HCT116 (cell line): ENCODE data around the gene ZNF536. TPM values are rescaled to one million over a fixed set of nuclear protein-coding genes. Genes with fewer than 3 reads are reported as not detected.

Experiments used
- ATAC-seq: fragments of 200-7000 bp; cut with Tn5 transposase; 2 replicates; pipeline ENCODE4 v1.9.1; 2020; ENCODE audit warnings: mild to moderate bottlenecking, moderate library complexity
- BruUV-seq: library from RNA; stranded (reverse); fragments of 400-500 nt; replicated peaks from 2 replicates; lab custom pipeline; 2021; lab: Mats Ljungman, UMichigan
- CTCF ChIA-PET: fragments of 300-600 bp; sonication (Branson Sonifier 250); formaldehyde crosslinking; loops from one replicate; lab custom pipeline; 2021; ENCODE audit warnings: antibody characterized with exemption; lab: Charles Lee
- POLR2A ChIA-PET: fragments of 300-600, 350-600 bp; sonication (Branson Sonifier 250); formaldehyde crosslinking; loops from one replicate; lab custom pipeline; 2021; ENCODE audit warnings: antibody characterized with exemption; lab: Charles Lee
- RAD21 ChIA-PET, 2 experiments: fragments of 300-600 bp; sonication (Branson Sonifier 250); formaldehyde crosslinking; loops; one replicate each; lab custom pipeline; 2023; ENCODE audit warnings: low total read pairs in 2 of 2; ENCODE audit not compliant: uncharacterized antibody in 2 of 2, unreplicated experiment in 2 of 2, low non-redundant PET in 1 of 2; lab: Charles Lee
- DNase-seq: peaks from one replicate; pipeline ENCODE4 v3.0.0-alpha.2; 2010; ENCODE audit warnings: low read depth, low spot score
- H2AFZ ChIP-seq: fragments of 200-600 bp; shearing (Covaris generic), sonication (generic); 2 replicates; pipeline ENCODE4 v1.6.1; 2017; ENCODE audit warnings: low read depth, mixed run types, mixed read lengths, antibody characterized with exemption, low read length; ENCODE audit not compliant: poor library complexity, severe bottlenecking
- H3K27ac ChIP-seq: 2 replicates; pipeline ENCODE4 v1.5.1; 2012; ENCODE audit warnings: low read depth, low read length
- H3K27me3 ChIP-seq: fragments of 200-600 bp; sonication (generic); 2 replicates; pipeline ENCODE4 v1.6.1; 2016; ENCODE audit warnings: mixed run types, low read length, mixed read lengths; ENCODE audit not compliant: insufficient read depth
- H3K36me3 ChIP-seq, 2 experiments: fragments of 200-500 bp in 1 of 2; fragments of 200-600 bp in 1 of 2; sonication (Bioruptor generic) in 1 of 2; sonication (generic) in 1 of 2; 2 replicates each; pipeline versions ENCODE4 v1.5.1 to v1.6.1; 2014 to 2016; ENCODE audit warnings: low read length in 2 of 2, inconsistent platforms in 1 of 2, mixed read lengths in 1 of 2, mixed run types in 1 of 2; ENCODE audit not compliant: insufficient read depth in 2 of 2, control insufficient read depth in 1 of 2
- H3K4me1 ChIP-seq, 2 experiments: fragments of 200-600 bp in 1 of 2; sonication (generic) in 1 of 2; 2 replicates each; pipeline versions ENCODE4 v1.5.1 to v1.6.1; 2012 to 2017; ENCODE audit warnings: low read length in 2 of 2, inconsistent platforms in 1 of 2, mild to moderate bottlenecking in 1 of 2, mixed read lengths in 1 of 2, mixed run types in 1 of 2, moderate library complexity in 1 of 2; ENCODE audit not compliant: insufficient read depth in 2 of 2, control insufficient read depth in 1 of 2
- H3K4me2 ChIP-seq: fragments of 200-600 bp; sonication (generic); 2 replicates; pipeline ENCODE4 v1.6.1; 2017; ENCODE audit warnings: mixed run types, low read length, mixed read lengths
- H3K4me3 ChIP-seq, 2 experiments: fragments of 200-600 bp in 1 of 2; sonication (generic) in 1 of 2; replicated peaks in 1 of 2; 2 replicates each; pipeline ENCODE4 v1.5.1; 2011 to 2016; ENCODE audit warnings: low read length in 2 of 2, control low read depth in 1 of 2, low read depth in 1 of 2, mild to moderate bottlenecking in 1 of 2, mixed read lengths in 1 of 2, mixed run types in 1 of 2
- H3K79me2 ChIP-seq: fragments of 200-600 bp; sonication (generic); 2 replicates; pipeline ENCODE4 v1.6.1; 2017; ENCODE audit warnings: mild to moderate bottlenecking, mixed run types, low read length, moderate library complexity, mixed read lengths; ENCODE audit not compliant: insufficient read depth
- H3K9ac ChIP-seq: fragments of 200-600 bp; sonication (generic); 2 replicates; pipeline ENCODE4 v1.6.1; 2016; ENCODE audit warnings: low read length, mixed read lengths
- H3K9me2 ChIP-seq: fragments of 200-600 bp; sonication (generic), shearing (Covaris generic); 2 replicates; pipeline ENCODE4 v1.6.1; 2017; ENCODE audit warnings: mixed run types, mild to moderate bottlenecking, moderate library complexity; ENCODE audit not compliant: insufficient read depth
- H3K9me3 ChIP-seq, 2 experiments: fragments of 200-500 bp in 1 of 2; fragments of 200-600 bp in 1 of 2; sonication (Bioruptor generic) in 1 of 2; sonication (generic) in 1 of 2; 2 replicates each; pipeline ENCODE4 v1.6.1; 2014 to 2017; ENCODE audit warnings: low read length in 2 of 2, mixed read lengths in 2 of 2, inconsistent platforms in 1 of 2, low read depth in 1 of 2, mild to moderate bottlenecking in 1 of 2, mixed run types in 1 of 2, moderate library complexity in 1 of 2; ENCODE audit not compliant: control insufficient read depth in 1 of 2, insufficient read depth in 1 of 2
- H4K20me1 ChIP-seq: fragments of 200-600 bp; sonication (generic), shearing (Covaris generic); 2 replicates; pipeline ENCODE4 v1.6.1; 2017; ENCODE audit warnings: mixed run types, mild to moderate bottlenecking, moderate library complexity; ENCODE audit not compliant: insufficient read depth
- CBX3 ChIP-seq: IDR thresholded peaks from 2 replicates; pipeline ENCODE4 v1.6.1; 2012; ENCODE audit warnings: low read depth
- CTCF ChIP-seq, 3 experiments: fragments of 200-600 bp in 1 of 3; sonication (generic) in 1 of 3; IDR thresholded peaks in 2 of 3; conservative IDR thresholded peaks in 1 of 3; 2 replicates each; pipeline ENCODE4 v1.5.1; 2012 to 2017; ENCODE audit warnings: low read depth in 2 of 3, low read length in 2 of 3, antibody characterized with exemption in 1 of 3, borderline replicate concordance in 1 of 3, control low read depth in 1 of 3, mild to moderate bottlenecking in 1 of 3, mixed read lengths in 1 of 3, mixed run types in 1 of 3, moderate library complexity in 1 of 3; ENCODE audit not compliant: insufficient read depth in 1 of 3
- ELF1 ChIP-seq: IDR thresholded peaks from 2 replicates; pipeline ENCODE4 v1.6.1; 2012; ENCODE audit warnings: low read depth, borderline replicate concordance
- EZH2 ChIP-seq: fragments of 200-600 bp; sonication (generic); IDR thresholded peaks from 2 replicates; pipeline ENCODE4 v1.6.1; 2017; ENCODE audit warnings: antibody characterized with exemption, mixed run types
- POLR2A ChIP-seq: IDR thresholded peaks from 2 replicates; pipeline ENCODE4 v1.7.0; 2011; ENCODE audit warnings: borderline replicate concordance; ENCODE audit not compliant: insufficient read depth, insufficient read length; ENCODE audit errors: extremely low read depth
- POLR2AphosphoS5 ChIP-seq: IDR thresholded peaks from 2 replicates; pipeline ENCODE4 v1.6.1; 2011; ENCODE audit warnings: mild to moderate bottlenecking, low read depth, low read length, moderate library complexity
- RAD21 ChIP-seq: IDR thresholded peaks from 2 replicates; pipeline ENCODE4 v1.6.1; 2012; ENCODE audit warnings: low read depth, mild to moderate bottlenecking
- ZFX ChIP-seq: fragments of 450-650 bp; IDR thresholded peaks from 2 replicates; pipeline ENCODE4 v1.6.1; 2017
- ZNF274 ChIP-seq: fragments of 200-500 bp; sonication (Bioruptor generic); IDR thresholded peaks from 2 replicates; pipeline ENCODE4 v1.6.1; 2014; ENCODE audit warnings: mild to moderate bottlenecking, low read depth, low read length, inconsistent platforms
- intact Hi-C: fragments of 100-400 bp; cut with micrococcal nuclease; formaldehyde crosslinking; loops from 2 replicates; pipeline ENCODE4 v1.10.0; 2022
- total RNA-seq: library from RNA; stranded (reverse); gene quantifications from one replicate; pipeline ENCODE4 v1.2.1, GENCODE V29; 2021; ENCODE audit not compliant: unreplicated experiment

Gene ZNF536
- total RNA-seq, 1 experiment from 2014 or later, result not detected

GRCh38 chr19:30367421-30367820 is 4.8 kb upstream of the ZNF536 start:
- no TSS peak for BruUV-seq
- CTCF ChIA-PET, result no interaction called here

More at GRCh38 chr19:30367421-30367820, 4.8 kb upstream of the ZNF536 start:
- Histone ChIP-seq H2AFZ (no peak overlapping the region), H3K4me3 (no peak overlapping the region), H3K9me3 (no peaks in the 10 kb centered on the region), H3K4me2 (no peak overlapping the region), H3K9ac (no peak overlapping the region), H3K27ac (no peak overlapping the region), H3K79me2 (no peaks in the 10 kb centered on the region), H3K4me1 (no peaks in the 10 kb centered on the region), H4K20me1 (no peaks in the 10 kb centered on the region), H3K9me2 (no peaks in the 10 kb centered on the region), H3K36me3 (no peaks in the 10 kb centered on the region), H3K27me3 (peaks cover 38% of the 10 kb centered on the region)
- RAD21 ChIA-PET, result no interaction called here
- no peak for ATAC-seq
- POLR2A ChIA-PET, result no interaction called here
- TF ChIP-seq RAD21, result no peak
- no peak for TF ChIP-seq POLR2A
- TF ChIP-seq CBX3, result no peak
- no peak for TF ChIP-seq ZNF274
- TF ChIP-seq POLR2AphosphoS5, result no peak
- TF ChIP-seq ZFX, result no peak
- TF ChIP-seq ELF1, result no peak
- TF ChIP-seq EZH2, result no peak
- TF ChIP-seq CTCF (IDR thresholded peaks at IDR 0.05 in 2 of 3, conservative IDR thresholded peaks at IDR 0.05 in 1 of 3; ENCODE audit: borderline replicate concordance in 1 of 3, insufficient read depth in 1 of 3, low read depth in 2 of 3, low read length in 2 of 3), result no peak
- no peak for DNase-seq
- intact Hi-C loops, result no loop called here
